Stimulated activated naive B cell treated with anti-CD40 and anti-IgM and Interleukin-4, amounts not matched to agents 10 μg/mL and 1 μg/mL and 100 μg/mL, for 72 hours (primary cell): Measurements from ENCODE around the gene ZNF860.

Source experiments
- ATAC-seq, 2 donors: fragments of 150-1000 bp; cut with Tn5 transposase; replicated peaks; 2 replicates each; pipeline ENCODE4 v1.10.0; 2021; ENCODE audit warnings: moderate library complexity in 1 of 2
- DNase-seq: peaks from one replicate; pipeline ENCODE4 v3.0.0; 2021
- H3K27ac Mint-ChIP-seq: one replicate; pipeline ENCODE4 v1.8.0; 2022; ENCODE audit warnings: mild to moderate bottlenecking, mixed read lengths
- H3K27me3 Mint-ChIP-seq, 2 donors: one replicate each; pipeline ENCODE4 v1.8.0; 2022; ENCODE audit warnings: mixed read lengths in 2 of 2
- H3K36me3 Mint-ChIP-seq, 2 donors: one replicate each; pipeline ENCODE4 v1.8.0; 2022; ENCODE audit warnings: mixed read lengths in 2 of 2, mild to moderate bottlenecking in 1 of 2
- H3K4me1 Mint-ChIP-seq, 2 donors: one replicate each; pipeline ENCODE4 v1.8.0; 2022; ENCODE audit warnings: mixed read lengths in 2 of 2, mild to moderate bottlenecking in 1 of 2
- H3K4me3 Mint-ChIP-seq, 2 donors: one replicate each; pipeline ENCODE4 v1.8.0; 2022; ENCODE audit warnings: mild to moderate bottlenecking in 2 of 2, mixed read lengths in 2 of 2, moderate library complexity in 1 of 2
- H3K9me3 Mint-ChIP-seq, 2 donors: one replicate each; pipeline ENCODE4 v1.8.0; 2022; ENCODE audit warnings: mixed read lengths in 2 of 2, mild to moderate bottlenecking in 1 of 2

Gene ZNF860

DNA sequence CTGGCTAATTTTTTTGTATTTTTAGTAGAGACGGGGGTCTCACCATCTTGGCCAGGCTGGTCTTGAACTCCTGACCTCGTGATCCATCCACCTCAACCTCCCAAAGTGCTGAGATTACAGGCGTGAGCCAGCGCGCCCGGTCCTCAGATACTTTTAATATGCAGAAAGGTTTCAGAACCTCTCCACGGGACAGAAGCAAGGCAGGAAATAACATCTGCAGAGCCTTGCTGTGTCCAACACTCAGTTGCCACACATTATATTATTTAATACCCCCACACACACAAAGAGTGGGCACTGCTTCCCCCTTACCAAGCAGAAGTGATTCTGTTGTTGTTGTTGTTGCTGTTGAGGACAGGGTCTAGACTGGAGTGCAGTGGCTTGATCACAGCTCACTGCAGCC lies 28.5 kb upstream of the ZNF860 start:
- peaks cover 19 to 33% of the 10 kb centered on the region in 2 donors for H3K9me3 Mint-ChIP-seq
- H3K4me3 Mint-ChIP-seq, result peak overlapping the region in 1 of 2 donors; percentile 63
- H3K4me1 Mint-ChIP-seq, result peaks cover 46 to 77% of the 10 kb centered on the region in 2 donors
- peaks cover 27 to 65% of the 10 kb centered on the region in 2 donors for H3K36me3 Mint-ChIP-seq
- peak; percentile 20 to 61 for ATAC-seq
- peak overlapping the region; percentile 81 for H3K27ac Mint-ChIP-seq
- no peak for DNase-seq
- no peaks in the 10 kb centered on the region for H3K27me3 Mint-ChIP-seq

DNA sequence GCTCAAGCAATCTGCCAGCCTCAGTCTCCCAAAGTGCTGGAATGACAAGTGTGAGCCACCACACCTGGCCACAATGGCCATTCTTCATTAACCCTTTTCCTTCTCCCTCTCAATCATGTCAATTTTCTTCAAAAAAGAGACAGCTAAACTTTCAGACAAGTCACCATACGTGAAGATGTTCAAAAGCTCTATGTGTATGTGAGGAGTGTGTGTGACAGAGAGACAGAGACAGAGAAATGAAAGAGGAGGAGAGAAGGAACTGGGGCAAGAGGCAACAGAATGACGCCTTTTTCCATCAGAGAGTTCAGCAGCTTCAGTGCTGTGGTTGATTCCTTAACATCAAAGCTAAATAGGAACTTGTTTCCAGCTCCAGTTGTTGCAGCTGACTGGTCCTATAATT lies 27.9 kb upstream of the ZNF860 start:
- ATAC-seq (peak; percentile 29 to 35), DNase-seq (no peak)
- Mint-ChIP-seq H3K4me3 (peak overlapping the region; percentile 15 to 63), H3K36me3 (peaks cover 27 to 61% of the 10 kb centered on the region in 2 donors), H3K9me3 (peaks cover 19 to 33% of the 10 kb centered on the region in 2 donors), H3K27ac (peak overlapping the region; percentile 81), H3K4me1 (peaks cover 45 to 77% of the 10 kb centered on the region in 2 donors), H3K27me3 (no peaks in the 10 kb centered on the region)

DNA sequence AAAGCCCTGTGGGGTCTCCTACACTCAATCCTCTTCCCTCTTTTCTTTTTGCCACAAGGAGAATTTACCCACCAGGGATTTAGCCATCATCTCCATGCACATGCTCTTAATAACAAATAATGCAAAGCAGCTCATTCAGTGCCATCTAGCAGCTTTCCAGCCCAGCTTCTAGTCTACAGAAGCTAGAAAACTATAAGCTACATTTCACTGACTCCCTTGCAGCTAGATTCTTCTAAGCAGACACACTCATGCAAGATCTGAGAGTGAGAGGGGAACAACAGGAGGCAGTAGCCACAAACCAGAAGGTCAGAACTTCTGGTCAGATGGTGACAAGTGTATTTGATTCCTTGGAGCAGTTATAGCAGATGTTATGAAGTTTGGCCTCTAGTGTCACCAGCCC lies 26.0 kb upstream of the ZNF860 start:
- H3K27ac Mint-ChIP-seq, result peak overlapping the region; percentile 86

DNA sequence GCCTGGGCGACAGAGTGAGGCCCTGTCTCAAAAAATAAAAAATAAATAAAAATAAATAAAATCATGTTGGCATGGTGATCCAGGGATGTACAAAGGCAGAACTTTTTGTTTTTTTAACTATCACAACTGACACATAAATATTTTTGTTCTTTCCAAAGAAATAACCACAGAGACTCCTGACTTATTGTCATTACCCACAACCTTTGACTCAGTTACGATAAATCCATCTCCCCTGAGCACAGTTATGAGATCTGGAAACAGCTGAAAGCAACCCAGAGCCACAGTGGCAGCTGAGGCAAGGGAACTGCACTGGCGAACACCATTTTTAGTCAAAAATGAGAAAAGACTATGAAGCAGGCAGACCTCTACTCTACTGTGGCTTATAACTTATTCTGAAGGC lies 24.4 kb upstream of the ZNF860 start:
- peaks cover 19 to 42% of the 10 kb centered on the region in 2 donors for H3K36me3 Mint-ChIP-seq
- peaks cover 12 to 23% of the 10 kb centered on the region in 2 donors for H3K9me3 Mint-ChIP-seq
- no peak overlapping the region for H3K4me3 Mint-ChIP-seq
- H3K4me1 Mint-ChIP-seq, result peaks cover 52 to 83% of the 10 kb centered on the region in 2 donors
- peak overlapping the region; percentile 76 for H3K27ac Mint-ChIP-seq
- ATAC-seq (peak in 1 of 2 donors; percentile 16), DNase-seq (no peak)
- no peaks in the 10 kb centered on the region for H3K27me3 Mint-ChIP-seq

More for the DNA sequence above, 26.0 kb upstream of the ZNF860 start:
- Mint-ChIP-seq H3K9me3 (peaks cover 17 to 28% of the 10 kb centered on the region in 2 donors), H3K4me1 (peaks cover 51 to 83% of the 10 kb centered on the region in 2 donors), H3K4me3 (no peak overlapping the region), H3K27me3 (no peaks in the 10 kb centered on the region), H3K36me3 (peaks cover 24 to 48% of the 10 kb centered on the region in 2 donors)
- DNase-seq, result no peak
- no peak for ATAC-seq

DNA sequence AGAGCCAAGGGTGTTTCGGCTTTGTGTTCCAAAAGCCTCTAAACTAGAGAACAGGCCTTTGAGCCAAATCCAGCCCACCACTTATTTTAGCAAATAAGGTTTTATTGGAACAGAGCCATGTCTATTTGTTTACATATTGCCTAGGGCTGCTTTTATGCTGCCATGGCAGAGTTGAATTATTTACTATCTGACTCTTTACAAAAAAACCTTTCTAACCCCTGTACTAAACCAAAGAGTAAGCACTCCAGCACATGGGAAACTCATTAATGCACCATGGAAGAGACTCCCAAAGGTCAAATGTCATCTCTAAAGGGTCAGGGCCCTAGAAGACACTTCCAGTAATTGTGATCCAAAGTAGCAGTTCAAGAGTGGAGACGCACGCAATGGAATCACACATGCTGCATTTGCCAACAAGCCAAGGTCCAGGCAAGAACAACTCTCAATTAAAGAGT lies 22.8 kb upstream of the ZNF860 start:
- peak overlapping the region; percentile 79 for H3K27ac Mint-ChIP-seq
- DNase-seq (no peak), ATAC-seq (no peak)
- H3K4me3 Mint-ChIP-seq, result peak overlapping the region in 1 of 2 donors; percentile 44
- H3K36me3 Mint-ChIP-seq, result peaks cover 20 to 39% of the 10 kb centered on the region in 2 donors
- peaks cover 49 to 78% of the 10 kb centered on the region in 2 donors for H3K4me1 Mint-ChIP-seq
- H3K27me3 Mint-ChIP-seq, result no peaks in the 10 kb centered on the region
- H3K9me3 Mint-ChIP-seq, result peaks cover 11 to 18% of the 10 kb centered on the region in 2 donors

DNA sequence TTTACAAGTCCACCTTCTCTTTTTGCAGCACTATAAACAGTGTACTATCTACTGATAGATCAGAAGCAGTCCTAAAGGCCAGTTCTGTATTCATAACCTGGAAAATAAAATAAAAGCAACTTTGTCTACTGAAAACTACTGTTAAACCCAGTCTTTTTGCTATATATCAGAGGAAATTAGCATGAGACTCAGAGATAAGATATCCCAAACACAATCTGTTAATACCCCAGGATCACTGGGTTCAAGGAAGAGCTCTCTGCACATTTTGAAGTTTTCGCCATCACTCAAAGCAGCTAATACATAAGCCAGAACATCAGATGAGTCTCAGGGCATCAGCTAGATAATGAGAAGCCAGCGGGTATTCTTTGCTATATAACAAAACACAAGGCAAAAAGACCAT lies 22.3 kb upstream of the ZNF860 start:
- Mint-ChIP-seq H3K4me1 (peaks cover 51 to 78% of the 10 kb centered on the region in 2 donors), H3K36me3 (peaks cover 25 to 42% of the 10 kb centered on the region in 2 donors), H3K27ac (peak overlapping the region; percentile 79), H3K27me3 (no peaks in the 10 kb centered on the region), H3K9me3 (peaks cover 13 to 18% of the 10 kb centered on the region in 2 donors), H3K4me3 (peak overlapping the region; percentile 11 to 44)
- ATAC-seq (no peak), DNase-seq (no peak)

DNA sequence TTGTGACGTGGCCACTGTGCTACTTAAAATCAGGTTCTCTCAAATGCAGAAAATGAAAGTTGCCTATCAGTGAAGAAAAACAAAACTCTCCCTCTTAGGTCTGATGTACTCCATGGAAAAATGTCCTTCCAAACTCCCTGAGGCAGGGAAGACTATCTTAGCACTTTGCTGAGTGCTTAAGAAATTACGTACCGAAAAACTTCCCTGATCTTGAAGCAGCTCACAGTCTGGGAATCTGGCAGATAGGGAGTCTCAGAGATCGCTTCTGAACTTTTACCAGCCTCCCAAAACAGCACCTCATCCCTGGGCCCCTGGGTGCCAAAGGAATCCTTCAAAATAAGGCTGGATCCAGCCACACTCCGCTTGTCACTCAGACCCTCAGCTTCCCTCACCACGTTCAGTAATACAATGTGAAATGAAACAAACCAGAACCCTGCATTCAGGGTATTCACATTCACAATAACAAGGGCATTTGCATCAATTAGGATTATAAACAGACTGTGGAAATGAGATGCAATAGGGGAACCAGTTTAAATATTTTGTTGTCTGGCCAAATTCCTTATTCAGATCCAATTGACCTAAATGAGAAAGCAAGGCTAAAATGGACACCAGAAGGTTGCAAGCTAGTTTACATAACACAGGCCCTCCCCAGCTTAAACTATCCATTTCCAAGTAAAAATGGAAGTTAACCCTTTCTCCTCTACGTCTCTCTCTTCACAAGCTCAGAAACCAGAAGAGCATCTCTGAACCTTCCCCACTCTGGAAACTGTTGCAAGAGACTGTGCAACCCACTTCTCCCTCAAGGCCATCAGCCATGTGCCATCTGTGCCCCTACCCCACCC lies 21.4 kb upstream of the ZNF860 start:
- no peaks in the 10 kb centered on the region for H3K27me3 Mint-ChIP-seq
- H3K4me3 Mint-ChIP-seq, result peak overlapping the region; percentile 49 to 68
- peak overlapping the region; percentile 92 for H3K27ac Mint-ChIP-seq
- H3K4me1 Mint-ChIP-seq, result peaks cover 49 to 71% of the 10 kb centered on the region in 2 donors
- H3K36me3 Mint-ChIP-seq, result peaks cover 20 to 36% of the 10 kb centered on the region in 2 donors
- H3K9me3 Mint-ChIP-seq, result peaks cover 9 to 11% of the 10 kb centered on the region in 2 donors
- peak; percentile 65 to 74 for ATAC-seq
- DNase-seq, result no peak

DNA sequence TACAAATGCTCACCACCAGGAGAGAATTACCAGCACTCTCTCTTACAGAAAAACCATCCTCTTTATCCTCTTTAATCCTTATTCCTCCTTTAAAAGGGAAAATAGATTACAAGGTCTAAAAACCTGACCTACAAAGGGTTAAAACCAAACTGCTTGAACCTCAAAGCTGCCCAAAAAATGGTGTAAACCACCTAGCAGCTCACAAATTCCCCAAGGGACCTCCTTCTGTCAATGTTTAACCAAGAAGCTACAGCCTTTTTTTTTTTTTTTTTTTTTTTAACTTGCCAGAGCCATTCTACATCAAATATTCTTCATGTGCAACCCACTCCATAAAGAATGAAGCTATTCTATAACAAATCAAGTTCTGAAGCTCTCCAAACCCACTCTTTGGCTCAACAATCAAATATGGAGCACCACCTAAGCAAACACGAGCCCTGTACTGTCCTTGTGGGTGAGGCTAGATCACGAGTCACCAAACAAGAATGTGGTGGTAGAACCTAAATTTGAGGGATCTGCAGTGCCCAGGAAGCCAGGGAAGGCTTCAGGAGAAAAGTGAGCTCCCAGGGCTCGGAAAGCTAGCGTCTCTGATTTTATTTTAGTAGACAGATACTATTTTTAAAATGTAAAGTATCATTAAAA lies 20.6 kb upstream of the ZNF860 start:
- peaks cover 44 to 64% of the 10 kb centered on the region in 2 donors for H3K4me1 Mint-ChIP-seq

DNA sequence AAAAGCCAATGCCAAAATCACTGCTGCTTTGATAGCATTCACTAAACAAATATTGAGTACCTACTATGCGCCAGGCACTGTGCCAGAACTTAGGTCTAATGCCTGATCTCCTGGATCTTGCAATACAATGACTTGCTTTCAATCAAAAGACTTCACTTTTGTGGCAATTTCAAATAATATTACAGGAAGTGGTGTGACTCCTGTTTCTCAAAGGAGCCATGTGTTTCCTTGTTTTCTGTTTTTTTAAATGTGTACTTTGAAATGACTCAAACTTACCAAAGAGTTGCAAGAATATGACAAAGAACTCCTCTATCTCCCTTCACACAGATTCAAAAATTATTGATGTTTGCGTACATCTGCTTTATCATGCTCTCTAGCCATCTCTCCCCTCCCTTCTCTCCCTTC lies 18.7 kb upstream of the ZNF860 start:
- peak overlapping the region; percentile 76 for H3K27ac Mint-ChIP-seq
- DNase-seq, result no peak
- ATAC-seq, result peak in 1 of 2 donors; percentile 28
- H3K4me1 Mint-ChIP-seq, result peaks cover 47 to 69% of the 10 kb centered on the region in 2 donors
- H3K27me3 Mint-ChIP-seq, result no peaks in the 10 kb centered on the region
- peak overlapping the region in 1 of 2 donors; percentile 53 for H3K4me3 Mint-ChIP-seq
- H3K36me3 Mint-ChIP-seq, result peaks cover 11 to 21% of the 10 kb centered on the region in 2 donors
- peaks cover 3% of the 10 kb centered on the region in 2 donors for H3K9me3 Mint-ChIP-seq

More for the DNA sequence above, 20.6 kb upstream of the ZNF860 start:
- H3K36me3 Mint-ChIP-seq, result peaks cover 14 to 28% of the 10 kb centered on the region in 2 donors
- ATAC-seq, result peak; percentile 64 to 74
- H3K27ac Mint-ChIP-seq, result peak overlapping the region; percentile 83
- H3K9me3 Mint-ChIP-seq, result peaks cover 3 to 4% of the 10 kb centered on the region in 2 donors
- peak overlapping the region; percentile 49 to 68 for H3K4me3 Mint-ChIP-seq
- no peak for DNase-seq
- H3K27me3 Mint-ChIP-seq, result no peaks in the 10 kb centered on the region

DNA sequence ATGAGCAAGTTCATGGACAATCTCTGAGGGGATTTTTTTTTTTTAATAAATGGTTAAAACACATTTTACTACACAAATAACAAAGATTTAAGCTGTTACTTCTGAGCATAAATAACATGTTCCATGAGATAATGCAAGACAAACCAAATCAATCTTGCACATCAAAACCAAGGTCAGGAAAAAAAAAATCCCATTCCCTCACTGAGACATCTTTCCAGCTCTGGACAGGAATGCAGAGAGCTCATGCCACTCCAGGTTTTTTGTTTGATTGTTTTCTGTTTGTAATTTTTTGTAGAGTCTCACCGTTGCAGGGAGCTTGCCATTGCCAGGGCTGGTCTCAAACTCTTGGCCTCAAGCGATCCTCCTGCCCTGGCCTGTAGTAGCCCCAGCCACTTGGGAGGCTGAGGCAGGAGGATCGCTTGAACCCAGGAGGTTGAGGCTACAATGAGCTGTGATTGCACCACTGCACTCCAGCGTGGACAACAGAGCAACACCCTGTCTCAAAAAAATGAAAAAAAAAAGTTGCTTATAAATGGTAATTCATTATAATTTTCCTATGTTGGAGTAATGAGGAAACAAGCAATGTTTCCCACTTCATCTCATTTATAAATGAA lies 14.5 kb upstream of the ZNF860 start:
- peaks cover 44 to 74% of the 10 kb centered on the region in 2 donors for H3K4me1 Mint-ChIP-seq
- peaks cover 21 to 39% of the 10 kb centered on the region in 2 donors for H3K36me3 Mint-ChIP-seq
- H3K27me3 Mint-ChIP-seq, result no peaks in the 10 kb centered on the region
- DNase-seq, result no peak
- H3K9me3 Mint-ChIP-seq, result peaks cover 3% of the 10 kb centered on the region in 2 donors
- H3K27ac Mint-ChIP-seq, result peak overlapping the region; percentile 76
- no peak for ATAC-seq
- no peak overlapping the region for H3K4me3 Mint-ChIP-seq

DNA sequence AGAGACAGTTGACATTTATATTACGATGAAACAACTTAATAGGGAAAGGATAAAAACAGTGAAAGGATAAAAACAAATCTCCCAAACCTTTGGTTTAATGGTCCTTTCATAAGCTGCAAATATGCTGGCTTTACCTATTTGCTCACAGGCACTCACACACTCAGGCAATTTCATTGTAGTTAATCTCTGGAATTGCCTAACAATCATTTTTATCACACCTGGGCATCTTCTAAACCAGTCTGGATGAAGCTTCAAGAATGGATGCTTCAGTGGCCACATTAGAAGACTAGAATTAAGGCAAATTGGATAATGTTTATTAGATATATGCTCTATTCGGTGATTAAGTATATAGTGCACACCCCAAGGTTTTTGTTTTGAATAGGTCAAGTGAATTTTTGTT lies 14.0 kb upstream of the ZNF860 start:
- Mint-ChIP-seq H3K9me3 (peaks cover 3% of the 10 kb centered on the region in 2 donors), H3K27ac (peak overlapping the region; percentile 37), H3K36me3 (peaks cover 26 to 43% of the 10 kb centered on the region in 2 donors), H3K27me3 (no peaks in the 10 kb centered on the region), H3K4me1 (peaks cover 49 to 78% of the 10 kb centered on the region in 2 donors), H3K4me3 (no peak overlapping the region)
- no peak for ATAC-seq
- no peak for DNase-seq

DNA sequence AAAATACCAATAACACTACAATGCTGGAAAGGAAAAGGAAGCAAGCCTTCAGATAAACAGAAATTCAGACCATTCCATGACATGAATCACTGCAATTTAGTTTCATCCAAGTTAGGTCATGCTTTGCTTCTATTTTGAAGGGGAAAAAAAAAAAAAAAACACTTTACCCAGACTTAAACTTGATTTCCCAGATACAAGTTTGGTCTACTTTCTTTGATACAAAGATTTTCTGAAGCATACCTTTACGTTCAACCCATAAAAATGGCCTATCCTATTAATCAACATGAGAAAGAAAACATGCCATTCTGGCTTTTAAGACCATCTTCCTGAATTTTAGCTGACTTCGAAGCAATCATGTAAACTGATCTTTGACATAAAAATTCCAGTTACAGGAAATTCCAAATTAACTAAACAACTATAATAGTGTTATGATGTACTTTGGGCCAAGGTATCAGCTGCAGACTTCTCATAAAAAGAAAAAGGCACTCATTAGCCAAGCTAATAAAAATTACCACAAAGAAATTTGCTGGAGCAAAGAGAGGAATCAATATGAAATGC lies 13.1 kb upstream of the ZNF860 start:
- Mint-ChIP-seq H3K36me3 (peaks cover 28 to 42% of the 10 kb centered on the region in 2 donors), H3K4me1 (peaks cover 49 to 79% of the 10 kb centered on the region in 2 donors), H3K27ac (no peak overlapping the region), H3K27me3 (no peaks in the 10 kb centered on the region), H3K4me3 (no peak overlapping the region), H3K9me3 (peaks cover 3% of the 10 kb centered on the region in 2 donors)
- ATAC-seq (no peak), DNase-seq (no peak)

DNA sequence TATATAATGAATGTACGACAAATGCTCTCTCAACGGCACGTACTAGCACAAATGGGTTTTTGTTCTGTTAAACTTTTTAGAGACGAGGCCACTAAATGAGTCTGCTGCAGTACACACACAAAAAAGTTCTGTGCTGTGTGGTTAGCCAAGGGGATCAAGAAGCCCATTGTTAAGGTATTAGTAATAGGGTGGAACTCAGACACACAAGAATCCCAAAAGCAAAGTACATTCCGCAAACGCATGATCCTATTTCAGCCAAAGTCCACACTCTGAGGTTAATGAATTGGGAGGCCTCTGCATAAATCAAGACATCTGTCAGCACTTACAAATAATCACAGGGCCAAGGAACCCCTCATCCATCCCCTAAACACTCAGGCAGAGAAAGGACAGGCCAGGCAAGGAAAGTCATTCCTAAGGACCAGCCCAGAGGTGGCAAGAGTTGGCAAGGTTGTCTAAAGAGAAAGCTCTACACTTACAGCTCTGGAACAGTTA lies 12.6 kb upstream of the ZNF860 start:
- DNase-seq (no peak), ATAC-seq (no peak)
- Mint-ChIP-seq H3K36me3 (peaks cover 24 to 41% of the 10 kb centered on the region in 2 donors), H3K9me3 (peaks cover under 1% of the 10 kb centered on the region in 2 donors), H3K27ac (peak overlapping the region; percentile 32), H3K4me3 (no peak overlapping the region), H3K4me1 (peaks cover 51 to 79% of the 10 kb centered on the region in 2 donors), H3K27me3 (no peaks in the 10 kb centered on the region)
